Jurkat, Clone E6-1 (cell line): Measurements from ENCODE around the gene HCN3.
"Not testable (repeated sequence)": the region's sequence is repeated elsewhere in the genome, so short reads cannot be mapped to it uniquely, and the experiment has no call there.

Experiments used
- DNase-seq: peaks from one replicate; pipeline ENCODE4 v3.0.0-alpha.2; 2011; ENCODE audit warnings: low read depth, low spot score
- H3K4me3 ChIP-seq: 2 replicates; pipeline ENCODE4 v1.5.1; 2011; ENCODE audit warnings: mild to moderate bottlenecking, low read length, control low read depth, moderate library complexity

HCN3 gene

GRCh38 chr1:155277902-155278688 is 832 bp downstream of the HCN3 start:
- DNase-seq = peak; percentile 77
- H3K4me3 ChIP-seq = peak overlapping the region; percentile 76

- no peak for DNase-seq
- H3K4me3 ChIP-seq = peak overlapping the region; percentile 76; the same call in 1 of the 2 replicates
These were observed 1.5 kb downstream of the HCN3 start for GRCh38 chr1:155278689-155279160.

- H3K4me3 ChIP-seq = no peak overlapping the region
- DNase-seq = no peak
These were observed 2.0 kb downstream of the HCN3 start for GRCh38 chr1:155279268-155279667.

- no peak for DNase-seq
- H3K4me3 ChIP-seq = no peak overlapping the region
These were observed 5.3 kb downstream of the HCN3 start for GRCh38 chr1:155282488-155283091.

- no peak overlapping the region for H3K4me3 ChIP-seq
- DNase-seq = no peak
These were observed 7.2 kb downstream of the HCN3 start for GRCh38 chr1:155284476-155284875.

DNA sequence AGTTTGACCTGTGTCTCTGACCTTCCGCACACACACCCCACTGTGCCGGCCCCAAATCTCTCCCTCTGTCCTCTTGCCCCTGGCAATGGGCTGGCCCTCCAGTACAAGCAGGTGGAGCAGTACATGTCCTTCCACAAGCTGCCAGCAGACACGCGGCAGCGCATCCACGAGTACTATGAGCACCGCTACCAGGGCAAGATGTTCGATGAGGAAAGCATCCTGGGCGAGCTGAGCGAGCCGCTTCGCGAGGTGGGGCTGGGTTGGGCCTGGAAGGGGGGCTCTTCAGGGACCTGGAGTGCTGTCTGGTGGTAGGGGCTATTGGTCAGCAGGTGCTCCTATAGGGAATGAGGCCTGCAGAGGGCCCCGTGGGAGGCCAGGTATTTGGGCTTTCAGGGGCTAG is 7.8 kb downstream of the HCN3 start:
- H3K4me3 ChIP-seq = no peak overlapping the region
- DNase-seq = no peak

- DNase-seq = no peak
- no peak overlapping the region for H3K4me3 ChIP-seq
These were observed 8.4 kb downstream of the HCN3 start for GRCh38 chr1:155285631-155286044.

DNA sequence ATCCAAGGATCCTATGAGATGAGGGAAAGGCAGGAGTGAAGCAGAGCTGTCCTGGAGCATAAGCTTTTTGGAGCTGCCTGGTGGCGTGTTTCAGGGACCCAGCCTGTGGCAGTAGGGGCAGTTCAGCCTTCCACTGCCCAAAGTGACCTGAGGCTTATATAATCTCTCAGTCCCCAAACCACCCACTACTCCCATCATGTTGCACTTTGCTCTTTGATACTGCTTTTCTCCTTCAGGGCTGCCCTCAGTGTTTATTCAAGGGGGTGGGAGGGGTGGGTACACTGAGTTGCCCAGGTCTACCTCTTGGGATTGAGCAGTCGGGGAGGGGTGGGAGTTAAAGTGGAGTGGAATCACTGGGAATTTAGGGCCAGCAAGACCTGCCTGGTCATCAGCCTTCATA is 9.3 kb downstream of the HCN3 start:
- no peak for DNase-seq
- no peak overlapping the region for H3K4me3 ChIP-seq

DNA sequence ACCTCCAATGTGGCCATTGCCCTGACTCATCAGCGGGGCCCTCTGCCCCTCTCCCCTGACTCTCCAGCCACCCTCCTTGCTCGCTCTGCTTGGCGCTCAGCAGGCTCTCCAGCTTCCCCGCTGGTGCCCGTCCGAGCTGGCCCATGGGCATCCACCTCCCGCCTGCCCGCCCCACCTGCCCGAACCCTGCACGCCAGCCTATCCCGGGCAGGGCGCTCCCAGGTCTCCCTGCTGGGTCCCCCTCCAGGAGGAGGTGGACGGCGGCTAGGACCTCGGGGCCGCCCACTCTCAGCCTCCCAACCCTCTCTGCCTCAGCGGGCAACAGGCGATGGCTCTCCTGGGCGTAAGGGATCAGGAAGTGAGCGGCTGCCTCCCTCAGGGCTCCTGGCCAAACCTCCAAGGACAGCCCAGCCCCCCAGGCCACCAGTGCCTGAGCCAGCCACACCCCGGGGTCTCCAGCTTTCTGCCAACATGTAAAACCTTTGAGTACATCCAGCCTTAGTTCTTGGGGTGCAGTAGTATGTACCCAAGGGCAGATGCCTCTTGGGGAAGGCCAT is 10.8 kb downstream of the HCN3 start:
- H3K4me3 ChIP-seq = no peak overlapping the region

DNA sequence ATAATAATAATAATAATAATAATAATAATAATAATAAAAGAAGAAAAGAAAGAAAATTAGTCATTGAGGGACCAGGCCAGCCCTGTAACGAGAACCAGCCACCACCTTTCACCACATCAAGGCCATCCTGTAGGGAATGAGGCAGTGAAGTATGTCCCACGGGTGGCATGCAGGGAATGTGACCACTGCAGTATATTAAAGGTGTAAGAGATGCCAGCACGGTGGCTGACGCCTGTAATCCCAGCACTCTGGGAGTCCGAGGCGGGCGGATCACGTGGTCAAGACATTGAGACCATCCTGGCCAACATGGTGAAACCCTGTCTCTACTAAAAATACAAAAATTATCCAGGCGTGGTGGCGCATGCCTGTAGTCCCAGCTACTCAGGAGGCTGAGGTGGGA is 13.7 kb downstream of the HCN3 start:
- DNase-seq, H3K4me3 ChIP-seq: not testable (repeated sequence)

More for the DNA sequence above, 10.8 kb downstream of the HCN3 start:
- no peak for DNase-seq

GRCh38 chr1:155293086-155293749 is 16.0 kb downstream of the HCN3 start:
- no peak for DNase-seq
- no peak overlapping the region for H3K4me3 ChIP-seq

DNA sequence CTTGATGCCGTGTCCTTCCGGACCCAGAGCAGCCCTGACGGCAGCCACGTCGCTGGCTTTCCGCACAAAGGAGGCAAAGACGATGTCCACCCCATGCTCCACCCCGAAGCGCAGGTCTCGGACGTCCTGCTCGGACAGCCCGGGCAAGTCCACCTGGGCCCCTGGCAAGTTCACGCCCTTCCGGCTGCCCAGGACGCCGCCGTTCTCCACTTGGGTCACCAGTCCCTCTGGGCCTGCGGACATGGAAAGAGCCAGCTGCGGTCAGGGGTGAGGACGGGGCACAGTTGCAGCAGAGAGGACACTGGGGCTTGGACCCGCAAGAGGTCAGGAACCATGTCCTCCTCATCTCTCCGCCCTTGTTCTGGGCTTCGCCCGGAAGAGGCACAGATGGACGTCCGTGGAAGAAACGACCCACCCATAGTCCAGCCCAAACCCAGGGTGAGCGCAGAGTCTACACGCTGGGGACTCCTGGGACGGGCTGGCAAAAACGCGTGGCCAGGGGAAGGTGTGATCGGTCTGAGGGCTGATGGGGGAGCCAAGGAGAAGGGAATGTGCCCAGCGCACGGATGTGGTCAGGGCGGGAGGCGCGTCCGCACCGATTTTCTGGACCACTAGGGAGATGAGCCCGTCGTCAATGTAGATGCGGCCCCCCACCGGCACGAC is 17.4 kb downstream of the HCN3 start:
- DNase-seq = no peak

GRCh38 chr1:155295183-155295941 is 18.1 kb downstream of the HCN3 start:
- no peak overlapping the region for H3K4me3 ChIP-seq
- DNase-seq = no peak

More for the DNA sequence above, 17.4 kb downstream of the HCN3 start:
- H3K4me3 ChIP-seq = no peak overlapping the region

GRCh38 chr1:155295942-155296267 is 18.6 kb downstream of the HCN3 start:
- H3K4me3 ChIP-seq = no peak overlapping the region

GRCh38 chr1:155296661-155297060 is 19.4 kb downstream of the HCN3 start:
- DNase-seq = no peak
- H3K4me3 ChIP-seq = no peak overlapping the region

More at GRCh38 chr1:155295942-155296267, 18.6 kb downstream of the HCN3 start:
- DNase-seq = no peak

- H3K4me3 ChIP-seq = no peak overlapping the region
- no peak for DNase-seq
These were observed 20.1 kb downstream of the HCN3 start for GRCh38 chr1:155297384-155297783.

DNA sequence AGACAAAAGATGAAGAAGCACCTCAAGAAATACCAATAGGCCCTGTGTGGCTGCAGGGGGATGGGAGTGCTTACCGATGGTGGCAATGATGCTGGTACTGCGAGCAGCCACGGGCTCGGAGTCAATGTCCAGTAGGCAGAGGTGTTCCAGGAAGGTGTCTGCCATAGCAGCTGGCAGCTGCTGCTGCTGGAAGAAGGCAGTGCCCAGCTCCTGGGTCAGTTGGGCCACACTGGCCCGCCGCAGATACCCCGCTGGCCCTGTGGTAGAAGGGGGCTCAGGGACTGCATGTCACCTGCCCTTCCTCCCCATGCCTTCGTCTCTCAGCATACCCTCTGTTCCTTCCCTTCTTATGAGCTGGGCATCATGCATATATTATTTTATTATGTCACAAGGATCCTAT is 22.8 kb downstream of the HCN3 start:
- DNase-seq = no peak
- H3K4me3 ChIP-seq = no peak overlapping the region

GRCh38 chr1:155300553-155301329 is 23.5 kb downstream of the HCN3 start:
- DNase-seq = no peak
- H3K4me3 ChIP-seq = no peak overlapping the region
